ENCODE data around the gene ABCB8. TPM values are rescaled to one million over a fixed set of nuclear protein-coding genes. Genes with fewer than 3 reads are reported as not detected.
A peak's percentile ranks its signal among the peaks of the same experiment; 100 is the strongest.

The ABCB8 gene
- total RNA-seq, 2 experiments from 2014 or later, result 57.0 to 62.2 TPM

GRCh38 chr7:151007469-151007898 lies 20.8 kb upstream of the ABCB8 start:
- Mint-ChIP-seq H3K4me3 (peak overlapping the region; percentile 87), H3K4me1 (ENCODE audit: low read depth) (peaks cover 61% of the 10 kb centered on the region), H3K9me3 (no peaks in the 10 kb centered on the region), H3K27ac (peak overlapping the region; percentile 88), H3K27me3 (no peaks in the 10 kb centered on the region), H3K36me3 (ENCODE audit: low read depth) (peaks cover 8% of the 10 kb centered on the region)
- Histone ChIP-seq H3K27ac (ENCODE audit: low read depth in 1 of 2, low read length in 2 of 2) (peak overlapping the region; percentile 16 to 37), H3K9me3 (ENCODE audit: control insufficient read depth in 1 of 2, insufficient read depth in 1 of 2, low read length in 2 of 2) (no peaks in the 10 kb centered on the region), H3K36me3 (ENCODE audit: insufficient read depth, low read length) (no peaks in the 10 kb centered on the region), H3K4me1 (ENCODE audit: insufficient read depth, low read length) (peaks cover 63% of the 10 kb centered on the region), H3K27me3 (ENCODE audit: control insufficient read depth in 1 of 2, insufficient read depth in 2 of 2, low read length in 2 of 2) (no peaks in the 10 kb centered on the region), H3K4me3 (ENCODE audit: low read length) (peak overlapping the region; percentile 52)
- peak in 1 of 14 experiments; percentile 33 for DNase-seq
- POLR2A ChIA-PET, result interaction anchor here (1.3 to 8.5 kb wide), 7 partner anchors 11 to 32 kb away, joined by 3 to 77 read pairs (median 11); partner anchors contain the start of gene ABCB8
- intact Hi-C loops (cut with DNase I, micrococcal nuclease), result no loop called here
- ATAC-seq (ENCODE audit: poor library complexity), result no peak
- CTCF ChIA-PET, result interaction anchor here (1.1 to 1.7 kb wide), 3 partner anchors 10 to 21 kb away, joined by 4 to 12 read pairs (median 5); partner anchors contain the start of gene ABCB8
- TF ChIP-seq CTCF (IDR thresholded peaks at IDR 0.05), result no peak

- peak overlapping the region; percentile 52 for H3K4me3 ChIP-seq (ENCODE audit: low read length)
- TF ChIP-seq CTCF (IDR thresholded peaks at IDR 0.05), result no peak
- Mint-ChIP-seq H3K36me3 (ENCODE audit: low read depth) (peaks cover 8% of the 10 kb centered on the region), H3K9me3 (no peaks in the 10 kb centered on the region), H3K27me3 (no peaks in the 10 kb centered on the region), H3K4me1 (ENCODE audit: low read depth) (peaks cover 67% of the 10 kb centered on the region), H3K27ac (peak overlapping the region; percentile 88), H3K4me3 (peak overlapping the region; percentile 87)
- H3K36me3 ChIP-seq (ENCODE audit: insufficient read depth, low read length), result no peaks in the 10 kb centered on the region
- ATAC-seq (ENCODE audit: poor library complexity) (peak; percentile 55), DNase-seq (peak in 4 of 14 experiments; percentile 69 to 83 (median 75))
- H3K4me1 ChIP-seq (ENCODE audit: insufficient read depth, low read length), result peaks cover 69% of the 10 kb centered on the region
- H3K27ac ChIP-seq (ENCODE audit: low read depth in 1 of 2, low read length in 2 of 2), result peak overlapping the region; percentile 74 to 79
- H3K9me3 ChIP-seq (ENCODE audit: control insufficient read depth in 1 of 2, insufficient read depth in 1 of 2, low read length in 2 of 2), result peaks cover 0 to 4% of the 10 kb centered on the region in 2 experiments
- ChIA-PET CTCF (interaction anchor here (0.6 to 1.7 kb wide), 8 partner anchors 9 to 1822 kb away, joined by 3 to 12 read pairs (median 4); partner anchors contain the start of gene ABCB8), POLR2A (interaction anchor here (0.7 to 8.5 kb wide), 9 partner anchors 10 to 110 kb away, joined by 3 to 77 read pairs (median 6); partner anchors contain the start of gene ABCB8)
- intact Hi-C loops (cut with DNase I, micrococcal nuclease), result no loop called here
- H3K27me3 ChIP-seq (ENCODE audit: control insufficient read depth in 1 of 2, insufficient read depth in 2 of 2, low read length in 2 of 2), result no peaks in the 10 kb centered on the region
These were observed 20.1 kb upstream of the ABCB8 start for GRCh38 chr7:151008143-151008510.

GRCh38 chr7:151008511-151009323 lies 19.5 kb upstream of the ABCB8 start:
- TF ChIP-seq CTCF (IDR thresholded peaks at IDR 0.05), result peak; percentile 67
- Histone ChIP-seq H3K27me3 (ENCODE audit: control insufficient read depth in 1 of 2, insufficient read depth in 2 of 2, low read length in 2 of 2) (no peaks in the 10 kb centered on the region), H3K27ac (ENCODE audit: low read depth in 1 of 2, low read length in 2 of 2) (peak overlapping the region; percentile 74 to 79), H3K4me3 (ENCODE audit: low read length) (peak overlapping the region; percentile 52), H3K9me3 (ENCODE audit: control insufficient read depth in 1 of 2, insufficient read depth in 1 of 2, low read length in 2 of 2) (peaks cover 0 to 6% of the 10 kb centered on the region in 2 experiments), H3K36me3 (ENCODE audit: insufficient read depth, low read length) (no peaks in the 10 kb centered on the region), H3K4me1 (ENCODE audit: insufficient read depth, low read length) (peaks cover 75% of the 10 kb centered on the region)
- Mint-ChIP-seq H3K27ac (peak overlapping the region; percentile 88), H3K36me3 (ENCODE audit: low read depth) (peaks cover 8% of the 10 kb centered on the region), H3K4me1 (ENCODE audit: low read depth) (peaks cover 71% of the 10 kb centered on the region), H3K9me3 (no peaks in the 10 kb centered on the region), H3K4me3 (peak overlapping the region; percentile 87), H3K27me3 (no peaks in the 10 kb centered on the region)
- peak; percentile 53 to 88 (median 74) for DNase-seq
- peak; percentile 18 for ATAC-seq (ENCODE audit: poor library complexity)
- CTCF ChIA-PET, result interaction anchor here (0.6 to 1.7 kb wide), 7 partner anchors 10 to 1822 kb away, joined by 3 to 12 read pairs (median 5); partner anchors contain the start of gene ABCB8
- intact Hi-C loops (cut with DNase I, micrococcal nuclease), result no loop called here
- POLR2A ChIA-PET, result interaction anchor here (0.7 to 8.5 kb wide), 9 partner anchors 10 to 110 kb away, joined by 3 to 77 read pairs (median 6); partner anchors contain the start of gene ABCB8
